Adrenal gland (tissue), 5 donors: ENCODE measurements around the gene NPEPL1.

ENCODE experiments used
- POLR2A ChIP-seq, 2 donors: fragments of 450-650 bp; IDR thresholded peaks; one replicate each; pipeline ENCODE4 v1.6.1; 2017; ENCODE audit warnings: antibody characterized with exemption in 2 of 2, mild to moderate bottlenecking in 2 of 2, moderate library complexity in 1 of 2
- TF ChIP-seq, protein P1 (sequence below), 6 experiments: fragments of 450-650 bp in 4 of 6; fragments of 200-600 bp in 2 of 6; sonication (generic) in 1 of 6; IDR thresholded peaks; 1 replicate in 5 of 6; 2 replicates in 1 of 6; pipeline versions ENCODE4 v1.5.1 to v1.8.0; 2016 to 2021; ENCODE audit warnings: antibody characterized with exemption in 6 of 6, mild to moderate bottlenecking in 2 of 6, moderate library complexity in 1 of 6
- donor health status: DM: no; HTN: no; CAD: no.

DNA sequence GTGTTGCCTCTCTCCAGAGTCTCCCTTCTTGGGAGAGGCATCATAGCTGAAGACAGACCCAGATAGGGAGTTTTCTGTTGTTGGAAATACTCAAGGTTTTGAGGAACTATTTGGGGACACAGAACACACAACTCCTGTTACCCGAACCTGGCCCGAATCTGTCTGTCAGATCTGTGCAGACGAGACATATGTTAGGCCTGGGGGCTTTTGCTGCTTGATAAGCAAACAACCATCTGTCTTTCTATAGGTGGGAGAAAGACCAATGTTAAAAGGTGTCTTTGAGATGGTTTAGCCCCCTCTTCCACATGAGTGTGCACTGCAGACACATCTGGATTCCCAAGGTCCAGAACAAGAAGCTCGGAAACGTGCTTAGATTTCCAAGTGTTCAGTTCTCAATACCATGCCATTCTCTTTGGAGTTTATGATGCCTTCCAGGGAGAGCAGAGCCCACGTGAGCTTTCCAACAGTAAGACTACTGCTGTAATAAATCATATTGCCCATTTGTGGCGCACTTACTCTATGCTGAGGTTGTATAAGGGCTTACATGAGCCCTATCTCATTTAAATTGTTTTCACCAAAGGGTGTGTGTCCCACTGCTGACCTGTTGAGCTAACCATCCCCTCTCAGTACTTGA, 45.3 kb upstream of the NPEPL1 start:
- TF ChIP-seq, protein P1, sequence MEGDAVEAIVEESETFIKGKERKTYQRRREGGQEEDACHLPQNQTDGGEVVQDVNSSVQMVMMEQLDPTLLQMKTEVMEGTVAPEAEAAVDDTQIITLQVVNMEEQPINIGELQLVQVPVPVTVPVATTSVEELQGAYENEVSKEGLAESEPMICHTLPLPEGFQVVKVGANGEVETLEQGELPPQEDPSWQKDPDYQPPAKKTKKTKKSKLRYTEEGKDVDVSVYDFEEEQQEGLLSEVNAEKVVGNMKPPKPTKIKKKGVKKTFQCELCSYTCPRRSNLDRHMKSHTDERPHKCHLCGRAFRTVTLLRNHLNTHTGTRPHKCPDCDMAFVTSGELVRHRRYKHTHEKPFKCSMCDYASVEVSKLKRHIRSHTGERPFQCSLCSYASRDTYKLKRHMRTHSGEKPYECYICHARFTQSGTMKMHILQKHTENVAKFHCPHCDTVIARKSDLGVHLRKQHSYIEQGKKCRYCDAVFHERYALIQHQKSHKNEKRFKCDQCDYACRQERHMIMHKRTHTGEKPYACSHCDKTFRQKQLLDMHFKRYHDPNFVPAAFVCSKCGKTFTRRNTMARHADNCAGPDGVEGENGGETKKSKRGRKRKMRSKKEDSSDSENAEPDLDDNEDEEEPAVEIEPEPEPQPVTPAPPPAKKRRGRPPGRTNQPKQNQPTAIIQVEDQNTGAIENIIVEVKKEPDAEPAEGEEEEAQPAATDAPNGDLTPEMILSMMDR (IDR thresholded peaks at IDR 0.05) = no peak
- TF ChIP-seq POLR2A (IDR thresholded peaks at IDR 0.05) = no peak
